Measurements from ENCODE around the gene LOXL1. TPM values are rescaled to one million over a fixed set of nuclear protein-coding genes. Genes with fewer than 3 reads are reported as not detected.

LOXL1 gene
- total and polyA plus RNA-seq, 9 of the 15 experiments (the other 6 are each of a cell fraction or from before 2014, with no cell fraction given): 0.14 TPM; not detected in 8

DNA sequence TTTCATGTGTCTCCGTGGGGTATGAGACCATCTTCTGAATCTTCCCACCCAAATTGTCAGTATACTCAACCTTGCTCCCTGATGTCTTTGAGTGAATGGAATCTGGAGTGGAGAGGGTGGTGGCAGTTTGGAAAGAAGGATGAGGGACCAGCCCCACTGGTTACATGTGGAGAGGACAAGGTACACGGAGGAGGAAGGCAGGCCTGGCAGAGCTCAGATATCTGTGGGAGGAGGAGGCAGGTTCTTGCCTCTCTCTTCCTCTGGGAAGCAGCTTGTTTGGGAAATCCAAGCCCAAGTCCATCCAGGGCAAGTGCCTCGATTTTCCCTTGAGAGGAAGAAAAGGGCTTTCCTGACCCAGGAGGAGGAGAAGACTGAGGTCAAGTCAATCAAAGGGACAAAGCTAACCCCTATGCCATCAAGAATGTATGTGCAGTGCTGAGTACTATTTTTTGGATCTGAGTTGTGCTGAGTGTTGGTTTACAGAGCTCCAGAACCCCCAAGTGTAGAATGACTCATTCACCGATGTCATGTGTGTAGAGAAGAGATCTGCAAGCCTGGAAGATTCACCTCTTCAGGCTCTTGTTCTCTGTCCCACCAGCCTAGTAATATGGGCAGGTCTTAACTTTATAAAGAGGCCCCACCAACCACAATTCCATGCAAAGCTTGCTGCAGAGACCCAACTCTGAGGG lies 19.8 kb upstream of the LOXL1 start:
- Histone ChIP-seq H3K4me3 (no peak overlapping the region), H2AFZ (ENCODE audit: low read depth, low read length) (no peak overlapping the region), H3K9ac (ENCODE audit: insufficient read depth in 1 of 2, low read depth in 2 of 2, low read length in 2 of 2) (no peak overlapping the region), H3K79me2 (ENCODE audit: control insufficient read depth, insufficient read depth, low read length) (no peaks in the 10 kb centered on the region), H3K4me2 (ENCODE audit: insufficient read depth, low read length) (no peak overlapping the region), H3K27me3 (ENCODE audit: control insufficient read depth in 2 of 2, insufficient read depth in 2 of 2, low read length in 2 of 2) (peaks cover 0 to 53% of the 10 kb centered on the region in 2 experiments; a peak in 3 of 5 replicates), H3K9me1 (ENCODE audit: control insufficient read depth, insufficient read depth, low read length) (no peaks in the 10 kb centered on the region), H3K9me3 (replicated peaks; ENCODE audit: control insufficient read depth, insufficient read depth, low read depth, low read length) (no peaks in the 10 kb centered on the region), H3K4me1 (replicated peaks in 1 of 2; ENCODE audit: control insufficient read depth in 2 of 2, insufficient read depth in 2 of 2, low read length in 2 of 2) (no peaks in the 10 kb centered on the region), H4K20me1 (replicated peaks; ENCODE audit: control insufficient read depth, insufficient read depth, low read length) (peaks cover 4% of the 10 kb centered on the region; the same call in 1 of the 2 replicates), H3K36me3 (ENCODE audit: control insufficient read depth, insufficient read depth, low read length) (no peaks in the 10 kb centered on the region), H3K27ac (ENCODE audit: extremely low read depth, low read depth, low read length) (no peak overlapping the region)
- intact Hi-C loops (cut with micrococcal nuclease): loop anchor here (5.0 kb wide), 1 partner anchor 194 kb away; no protein-coding TSS in a partner anchor
- no TSS peak for BruUV-seq (replicated peaks)
- WGBS (ENCODE audit: insufficient coverage, low coverage, missing lambda C conversion rate): 3% methylated on average over 3 of the region's 4 CpGs
- no peak for FAIRE-seq
- in situ Hi-C loops (cut with MboI): no loop called here
- no peak for ATAC-seq
- no peak for DNase-seq (ENCODE audit: extremely low read depth in 1 of 4, low spot score in 3 of 4)
- ChIA-PET POLR2A (interaction anchor here (0.6 to 1.6 kb wide), 6 partner anchors 12 to 505 kb away, joined by 3 to 7 read pairs (median 4); no protein-coding TSS in a partner anchor), CTCF (ENCODE audit: low intra/inter-chr PET ratio) (no interaction called here)
- TF ChIP-seq SIX5 (IDR thresholded peaks at IDR 0.05; ENCODE audit: borderline replicate concordance in 1 of 2, insufficient read depth in 1 of 2, low read depth in 1 of 2, low read length in 2 of 2): no peak
- no peak for TF ChIP-seq ZNF3 (CRISPR knock-in tag; IDR thresholded peaks at IDR 0.05)
- TF ChIP-seq RCOR1 (IDR thresholded peaks at IDR 0.05; ENCODE audit: borderline replicate concordance in 1 of 2, low read depth in 2 of 2, low read length in 2 of 2): no peak
- no peak for TF ChIP-seq SP1 (CRISPR knock-in tag; IDR thresholded peaks at IDR 0.05)
- no peak for TF ChIP-seq FOXJ2 (tag; IDR thresholded peaks at IDR 0.05)
- TF ChIP-seq, protein P1, sequence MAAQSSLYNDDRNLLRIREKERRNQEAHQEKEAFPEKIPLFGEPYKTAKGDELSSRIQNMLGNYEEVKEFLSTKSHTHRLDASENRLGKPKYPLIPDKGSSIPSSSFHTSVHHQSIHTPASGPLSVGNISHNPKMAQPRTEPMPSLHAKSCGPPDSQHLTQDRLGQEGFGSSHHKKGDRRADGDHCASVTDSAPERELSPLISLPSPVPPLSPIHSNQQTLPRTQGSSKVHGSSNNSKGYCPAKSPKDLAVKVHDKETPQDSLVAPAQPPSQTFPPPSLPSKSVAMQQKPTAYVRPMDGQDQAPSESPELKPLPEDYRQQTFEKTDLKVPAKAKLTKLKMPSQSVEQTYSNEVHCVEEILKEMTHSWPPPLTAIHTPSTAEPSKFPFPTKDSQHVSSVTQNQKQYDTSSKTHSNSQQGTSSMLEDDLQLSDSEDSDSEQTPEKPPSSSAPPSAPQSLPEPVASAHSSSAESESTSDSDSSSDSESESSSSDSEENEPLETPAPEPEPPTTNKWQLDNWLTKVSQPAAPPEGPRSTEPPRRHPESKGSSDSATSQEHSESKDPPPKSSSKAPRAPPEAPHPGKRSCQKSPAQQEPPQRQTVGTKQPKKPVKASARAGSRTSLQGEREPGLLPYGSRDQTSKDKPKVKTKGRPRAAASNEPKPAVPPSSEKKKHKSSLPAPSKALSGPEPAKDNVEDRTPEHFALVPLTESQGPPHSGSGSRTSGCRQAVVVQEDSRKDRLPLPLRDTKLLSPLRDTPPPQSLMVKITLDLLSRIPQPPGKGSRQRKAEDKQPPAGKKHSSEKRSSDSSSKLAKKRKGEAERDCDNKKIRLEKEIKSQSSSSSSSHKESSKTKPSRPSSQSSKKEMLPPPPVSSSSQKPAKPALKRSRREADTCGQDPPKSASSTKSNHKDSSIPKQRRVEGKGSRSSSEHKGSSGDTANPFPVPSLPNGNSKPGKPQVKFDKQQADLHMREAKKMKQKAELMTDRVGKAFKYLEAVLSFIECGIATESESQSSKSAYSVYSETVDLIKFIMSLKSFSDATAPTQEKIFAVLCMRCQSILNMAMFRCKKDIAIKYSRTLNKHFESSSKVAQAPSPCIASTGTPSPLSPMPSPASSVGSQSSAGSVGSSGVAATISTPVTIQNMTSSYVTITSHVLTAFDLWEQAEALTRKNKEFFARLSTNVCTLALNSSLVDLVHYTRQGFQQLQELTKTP (IDR thresholded peaks at IDR 0.05; ENCODE audit: low read depth in 1 of 2, partially characterized antibody in 2 of 2): no peak
- TF ChIP-seq ATF7 (IDR thresholded peaks at IDR 0.05): no peak
- TF ChIP-seq MEF2A (IDR thresholded peaks at IDR 0.05; ENCODE audit: control insufficient read depth, low read depth, low read length): no peak
- TF ChIP-seq ZNF644 (tag; IDR thresholded peaks at IDR 0.05; ENCODE audit: low read depth): no peak
- TF ChIP-seq, protein P2, sequence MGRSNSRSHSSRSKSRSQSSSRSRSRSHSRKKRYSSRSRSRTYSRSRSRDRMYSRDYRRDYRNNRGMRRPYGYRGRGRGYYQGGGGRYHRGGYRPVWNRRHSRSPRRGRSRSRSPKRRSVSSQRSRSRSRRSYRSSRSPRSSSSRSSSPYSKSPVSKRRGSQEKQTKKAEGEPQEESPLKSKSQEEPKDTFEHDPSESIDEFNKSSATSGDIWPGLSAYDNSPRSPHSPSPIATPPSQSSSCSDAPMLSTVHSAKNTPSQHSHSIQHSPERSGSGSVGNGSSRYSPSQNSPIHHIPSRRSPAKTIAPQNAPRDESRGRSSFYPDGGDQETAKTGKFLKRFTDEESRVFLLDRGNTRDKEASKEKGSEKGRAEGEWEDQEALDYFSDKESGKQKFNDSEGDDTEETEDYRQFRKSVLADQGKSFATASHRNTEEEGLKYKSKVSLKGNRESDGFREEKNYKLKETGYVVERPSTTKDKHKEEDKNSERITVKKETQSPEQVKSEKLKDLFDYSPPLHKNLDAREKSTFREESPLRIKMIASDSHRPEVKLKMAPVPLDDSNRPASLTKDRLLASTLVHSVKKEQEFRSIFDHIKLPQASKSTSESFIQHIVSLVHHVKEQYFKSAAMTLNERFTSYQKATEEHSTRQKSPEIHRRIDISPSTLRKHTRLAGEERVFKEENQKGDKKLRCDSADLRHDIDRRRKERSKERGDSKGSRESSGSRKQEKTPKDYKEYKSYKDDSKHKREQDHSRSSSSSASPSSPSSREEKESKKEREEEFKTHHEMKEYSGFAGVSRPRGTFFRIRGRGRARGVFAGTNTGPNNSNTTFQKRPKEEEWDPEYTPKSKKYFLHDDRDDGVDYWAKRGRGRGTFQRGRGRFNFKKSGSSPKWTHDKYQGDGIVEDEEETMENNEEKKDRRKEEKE (IDR thresholded peaks at IDR 0.05; ENCODE audit: borderline replicate concordance in 1 of 2, control insufficient read depth in 1 of 2, low read depth in 2 of 2, low read length in 1 of 2): no peak
- TF ChIP-seq, protein P3, sequence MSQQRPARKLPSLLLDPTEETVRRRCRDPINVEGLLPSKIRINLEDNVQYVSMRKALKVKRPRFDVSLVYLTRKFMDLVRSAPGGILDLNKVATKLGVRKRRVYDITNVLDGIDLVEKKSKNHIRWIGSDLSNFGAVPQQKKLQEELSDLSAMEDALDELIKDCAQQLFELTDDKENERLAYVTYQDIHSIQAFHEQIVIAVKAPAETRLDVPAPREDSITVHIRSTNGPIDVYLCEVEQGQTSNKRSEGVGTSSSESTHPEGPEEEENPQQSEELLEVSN (IDR thresholded peaks at IDR 0.05; ENCODE audit: borderline replicate concordance in 1 of 2, extremely low read depth in 1 of 2, insufficient read depth in 1 of 2, insufficient read length in 1 of 2, low read depth in 1 of 2, low read length in 1 of 2, poor library complexity in 1 of 2, severe bottlenecking in 1 of 2): no peak
- no peak for TF ChIP-seq GTF2A2 (tag; IDR thresholded peaks at IDR 0.05)

All from K562 (cell line).